ENCODE data around the gene ZNF554.
A peak's percentile ranks its signal among the peaks of the same experiment; 100 is the strongest.
"Not testable (repeated sequence)": the region's sequence is repeated elsewhere in the genome, so short reads cannot be mapped to it uniquely, and the experiment has no call there.

Gene ZNF554

GRCh38 chr19:2867025-2867991 is 47.6 kb downstream of the ZNF554 start, which contains the start of gene ZNF556:
Gene ZNF556, plus strand, starts transcription at chr19:2867335. Its CDS starts 87 bp downstream, at chr19:2867422.
- peak; percentile 20 for DNase-seq (ENCODE audit: low spot score)

GRCh38 chr19:2869618-2870017 is 50.0 kb downstream of the ZNF554 start:
- DNase-seq (ENCODE audit: low spot score) = no peak

- not testable (repeated sequence) for DNase-seq (ENCODE audit: low spot score)
Observed at GRCh38 chr19:2872175-2872574, 52.5 kb downstream of the ZNF554 start.

- no peak for DNase-seq (ENCODE audit: low spot score)
Observed at GRCh38 chr19:2877398-2878331, 58.0 kb downstream of the ZNF554 start.

GRCh38 chr19:2883686-2884439 is 64.2 kb downstream of the ZNF554 start:
- DNase-seq (ENCODE audit: low spot score) = peak; percentile 25

- no peak for DNase-seq (ENCODE audit: low spot score)
Observed at GRCh38 chr19:2885736-2886135, 66.1 kb downstream of the ZNF554 start.
